B cell (primary cell): Measurements from ENCODE around the gene COX17. TPM values are rescaled to one million over a fixed set of nuclear protein-coding genes. Genes with fewer than 3 reads are reported as not detected.

Source experiments
- ATAC-seq: fragments of 200-7000 bp; cut with Tn5 transposase; one replicate; pipeline ENCODE4 v1.10.0; 2021; ENCODE audit warnings: low read depth, mild to moderate bottlenecking, moderate number of reproducible peaks, moderate library complexity
- CTCF ChIA-PET: fragments of 350-600 bp; sonication (Branson Sonifier 250); formaldehyde crosslinking; loops from one replicate; lab custom pipeline; 2021; ENCODE audit warnings: antibody characterized with exemption, inconsistent platforms; lab: Charles Lee
- POLR2A ChIA-PET: fragments of 350-600 bp; sonication (Branson Sonifier 250); formaldehyde crosslinking; loops from one replicate; lab custom pipeline; 2021; ENCODE audit warnings: antibody characterized with exemption; lab: Charles Lee
- DNase-seq: peaks from one replicate; pipeline ENCODE4 v3.0.0; 2013
- H2AFZ ChIP-seq: 2 replicates; pipeline ENCODE4 v1.6.1; 2012; ENCODE audit warnings: mild to moderate bottlenecking, low read depth, low read length; ENCODE audit not compliant: insufficient read depth, poor library complexity, severe bottlenecking
- H3K27ac ChIP-seq, 2 donors: 1 replicate in 1 of 2; 2 replicates in 1 of 2; pipeline ENCODE4 v1.5.1; 2012 to 2013; ENCODE audit warnings: low read length in 2 of 2, mild to moderate bottlenecking in 2 of 2, moderate library complexity in 1 of 2
- H3K27me3 ChIP-seq, 4 experiments: fragments of 200-600 bp in 1 of 4; sonication (generic) in 1 of 4; replicated peaks in 1 of 4; 1 replicate in 2 of 4; 2 replicates in 2 of 4; pipeline versions ENCODE4 v1.6.1 to v1.7.0; 2013 to 2016; ENCODE audit warnings: low read length in 3 of 4, mild to moderate bottlenecking in 2 of 4, mixed read lengths in 1 of 4, moderate library complexity in 1 of 4; ENCODE audit not compliant: insufficient read depth in 4 of 4, control insufficient read depth in 3 of 4; ENCODE audit errors: control extremely low read depth in 1 of 4
- H3K36me3 ChIP-seq, 2 experiments: replicated peaks in 1 of 2; 1 replicate in 1 of 2; 2 replicates in 1 of 2; pipeline versions ENCODE4 v1.6.1 to v1.7.1; 2013; ENCODE audit warnings: low read length in 1 of 2; ENCODE audit not compliant: insufficient read depth in 2 of 2, control insufficient read depth in 1 of 2; ENCODE audit errors: control extremely low read depth in 1 of 2, extremely low read depth in 1 of 2
- H3K4me1 ChIP-seq, 2 donors: fragments of 200-600 bp in 1 of 2; sonication (generic) in 1 of 2; 1 replicate in 1 of 2; 2 replicates in 1 of 2; pipeline versions ENCODE4 v1.5.1 to v1.6.1; 2013 to 2017; ENCODE audit warnings: low read length in 2 of 2; ENCODE audit not compliant: control insufficient read depth in 2 of 2, insufficient read depth in 2 of 2
- H3K4me2 ChIP-seq: replicated peaks from 2 replicates; pipeline ENCODE3; 2012; ENCODE audit warnings: mild to moderate bottlenecking, low read depth, low read length; ENCODE audit not compliant: poor library complexity, severe bottlenecking
- H3K4me3 ChIP-seq, 5 experiments: fragments of 200-600 bp in 1 of 5; sonication (generic) in 1 of 5; 1 replicate in 3 of 5; 2 replicates in 2 of 5; pipeline versions ENCODE4 v1.5.1 to v1.7.0; 2011 to 2016; ENCODE audit warnings: low read length in 4 of 5, mild to moderate bottlenecking in 4 of 5, low read depth in 2 of 5, control low read depth in 1 of 5, moderate library complexity in 1 of 5; ENCODE audit not compliant: insufficient read depth in 1 of 5; ENCODE audit errors: control extremely low read depth in 1 of 5, extremely low read depth in 1 of 5
- H3K79me2 ChIP-seq: fragments of 200-600 bp; sonication (generic); one replicate; pipeline ENCODE4 v1.6.0; 2016; ENCODE audit warnings: low read length; ENCODE audit not compliant: control insufficient read depth, insufficient read depth
- H3K9ac ChIP-seq: fragments of 200-600 bp; sonication (generic); 2 replicates; pipeline ENCODE4 v1.6.1; 2017; ENCODE audit warnings: mild to moderate bottlenecking, low read length, moderate library complexity
- H3K9me3 ChIP-seq, 3 donors: one replicate each; pipeline versions ENCODE4 v1.6.1 to v1.7.1; 2013; ENCODE audit warnings: low read length in 2 of 3; ENCODE audit not compliant: control insufficient read depth in 2 of 3, insufficient read depth in 1 of 3; ENCODE audit errors: control extremely low read depth in 1 of 3
- H4K20me1 ChIP-seq: 2 replicates; pipeline ENCODE4 v1.6.0; 2012; ENCODE audit warnings: mild to moderate bottlenecking, low read length; ENCODE audit not compliant: insufficient read depth, control insufficient read depth, poor library complexity, severe bottlenecking
- H3K27ac Mint-ChIP-seq: one replicate; pipeline ENCODE4 v1.8.0; 2021; ENCODE audit warnings: mixed read lengths
- H3K27me3 Mint-ChIP-seq: one replicate; pipeline ENCODE4 v1.8.0; 2021; ENCODE audit warnings: mixed read lengths
- H3K4me1 Mint-ChIP-seq: one replicate; pipeline ENCODE4 v1.8.0; 2021; ENCODE audit warnings: mixed read lengths
- H3K4me3 Mint-ChIP-seq: one replicate; pipeline ENCODE4 v1.8.0; 2021; ENCODE audit warnings: mixed read lengths
- H3K9me3 Mint-ChIP-seq: one replicate; pipeline ENCODE4 v1.8.0; 2022; ENCODE audit warnings: mixed read lengths; ENCODE audit not compliant: insufficient read depth
- CTCF ChIP-seq: fragments of 200-600 bp; IDR thresholded peaks from one replicate; pipeline ENCODE4 v1.8.0; 2022; ENCODE audit warnings: antibody characterized with exemption, mild to moderate bottlenecking
- EZH2 ChIP-seq: IDR thresholded peaks from 2 replicates; pipeline ENCODE4 v1.6.1; 2012; ENCODE audit warnings: borderline replicate concordance, low read depth, mild to moderate bottlenecking, moderate library complexity, low read length; ENCODE audit not compliant: insufficient read depth, poor library complexity, severe bottlenecking
- WGBS: methylation state at CpG from one replicate; pipeline ENCODE4 v1.1.5; 2013; ENCODE audit warnings: missing lambda C conversion rate; ENCODE audit not compliant: insufficient coverage; 5-methylcytosine and 5-hydroxymethylcytosine counted together
- intact Hi-C: fragments of 100-400 bp; cut with micrococcal nuclease; formaldehyde crosslinking; loops from one replicate; pipeline ENCODE4 v1.10.0; 2022
- polyA plus RNA-seq: library from polyadenylated mRNA; depleted of rRNA; stranded (reverse); fragments of >200 nt; gene quantifications from 2 replicates; pipeline ENCODE4 v1.2.3, GENCODE V29; 2012
- total RNA-seq, 2 donors: library from RNA; stranded (reverse); fragments of 120-200 nt in 1 of 2; gene quantifications; 1 replicate in 1 of 2; 2 replicates in 1 of 2; pipeline versions ENCODE4 v1.2.3 to v1.2.4, GENCODE V29; 2013 to 2022

COX17 gene
- total and polyA plus RNA-seq, 2 donors (not counting 1 experiment from before 2014, with no cell fraction given): 20.0 to 47.8 TPM

GRCh38 chr3:119702530-119703527 is 25.6 kb upstream of the COX17 start, which contains the start of gene CFAP91:
Gene CFAP91 (plus strand): TSS chr3:119703022. CDS start chr3:119703099, 77 bp downstream.
- Histone ChIP-seq H3K27me3 (no peaks in the 10 kb centered on the region), H3K4me1 (peaks cover 25 to 32% of the 10 kb centered on the region in 2 donors), H3K4me2 (peak within 1 kb of the TSS; percentile 85), H4K20me1 (no peaks in the 10 kb centered on the region), H3K9ac (peak within 1 kb of the TSS; percentile 67), H3K9me3 (peaks cover 0 to 13% (median 0%) of the 10 kb centered on the region in 3 donors), H3K27ac (peak within 1 kb of the TSS in 1 of 2 donors; percentile 37), H3K36me3 (no peaks in the 10 kb centered on the region), H2AFZ (peak within 1 kb of the TSS; percentile 69), H3K79me2 (no peaks in the 10 kb centered on the region), H3K4me3 (peak within 1 kb of the TSS in 4 of 5 experiments; percentile 47 to 67 (median 62))
- 12% methylated on average over 59 of the region's 59 CpGs for WGBS
- Mint-ChIP-seq H3K4me1 (peaks cover 38% of the 10 kb centered on the region), H3K9me3 (peaks cover 5% of the 10 kb centered on the region), H3K27me3 (no peaks in the 10 kb centered on the region), H3K4me3 (peak within 1 kb of the TSS; percentile 88), H3K27ac (peak within 1 kb of the TSS; percentile 82)
- POLR2A ChIA-PET: interaction anchor here (0.5 kb wide), 1 partner anchor 492 kb away, joined by 6 read pairs; no protein-coding TSS in a partner anchor
- CTCF ChIA-PET: no interaction called here
- TF ChIP-seq CTCF (no peak), EZH2 (no peak)
- intact Hi-C loops: loop anchor here (1.0 to 10.0 kb wide), 6 partner anchors 240 to 1039 kb away; partner anchors contain the start of genes ARHGAP31, B4GALT4, GSK3B and GTF2E1
- DNase-seq (peak; percentile 93), ATAC-seq (peak; percentile 95)
